HG03575 (cell line): ENCODE data around the gene ALDH3A2.

Experiments
- ATAC-seq: cut with Tn5 transposase; IDR thresholded peaks from one replicate; pipeline ENCODE4 v1.9.1; 2021; ENCODE audit not compliant: unreplicated experiment, insufficient number of reproducible peaks, low FRiP score; ENCODE audit errors: extremely low read depth

ALDH3A2 gene

GRCh38 chr17:19724501-19725420 lies 76.2 kb downstream of the ALDH3A2 start:
- ATAC-seq = no peak

- ATAC-seq = no peak
Observed at GRCh38 chr17:19725486-19725885, 76.9 kb downstream of the ALDH3A2 start.

- ATAC-seq = no peak
Observed at GRCh38 chr17:19726631-19727376, 78.3 kb downstream of the ALDH3A2 start.
